ENCODE measurements around the gene ESF1.

DNA sequence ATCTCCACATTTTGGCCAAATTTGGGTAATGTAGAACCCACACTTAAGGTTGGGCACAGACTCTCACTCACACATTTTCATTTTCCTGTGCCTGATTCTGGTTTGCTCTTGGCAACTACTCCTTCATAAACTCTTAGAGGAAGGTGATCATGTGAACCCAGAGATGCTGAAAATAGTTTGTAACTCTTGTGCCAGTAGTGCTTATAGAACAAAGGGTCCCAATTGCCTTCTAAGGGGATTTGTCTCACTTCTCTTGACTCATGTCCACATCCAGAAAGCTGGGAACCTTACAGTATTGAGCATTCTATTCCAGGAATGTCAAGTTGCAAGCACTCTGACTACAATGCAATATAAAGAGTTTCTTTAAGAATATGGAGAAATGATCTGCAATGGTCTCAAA lies 84.0 kb downstream of the ESF1 start:
- TF ChIP-seq GATA3 (IDR thresholded peaks at IDR 0.05; ENCODE audit: low read depth, low read length) (no peak), GATA2 (IDR thresholded peaks at IDR 0.05; ENCODE audit: low read depth, low read length) (no peak)
